MM.1S (cell line): ENCODE data around the gene CHRM4.

Experiments
- DNase-seq: peaks from one replicate; pipeline ENCODE4 v3.0.0-alpha.2; 2015
- H2AFZ ChIP-seq: fragments of 300-600 bp; sonication (generic); 2 replicates; pipeline ENCODE4 v1.6.0; 2016; ENCODE audit warnings: antibody characterized with exemption, low read length
- H3F3A ChIP-seq: fragments of 300-600 bp; sonication (generic); 2 replicates; pipeline ENCODE4 v1.6.1; 2016; ENCODE audit warnings: mild to moderate bottlenecking, antibody characterized with exemption, low read length, moderate library complexity, mixed read lengths; ENCODE audit not compliant: insufficient read depth
- H3K27ac ChIP-seq: fragments of 300-600 bp; sonication (generic); 2 replicates; pipeline ENCODE4 v1.5.1; 2016; ENCODE audit warnings: mild to moderate bottlenecking, low read length
- H3K27me3 ChIP-seq: fragments of 300-600 bp; sonication (generic); replicated peaks from 2 replicates; pipeline ENCODE4 v1.6.0; 2016; ENCODE audit warnings: low read length; ENCODE audit not compliant: insufficient read depth
- H3K36me3 ChIP-seq: fragments of 300-600 bp; sonication (generic); replicated peaks from 2 replicates; pipeline ENCODE4 v1.6.1; 2016; ENCODE audit warnings: mild to moderate bottlenecking, low read length, mixed read lengths; ENCODE audit not compliant: insufficient read depth
- H3K4me1 ChIP-seq: fragments of 300-600 bp; sonication (generic); 2 replicates; pipeline ENCODE4 v1.6.1; 2016; ENCODE audit warnings: low read length, mixed read lengths
- H3K4me2 ChIP-seq: fragments of 300-600 bp; sonication (generic); 2 replicates; pipeline ENCODE4 v1.6.0; 2016; ENCODE audit warnings: low read depth, low read length
- H3K4me3 ChIP-seq: fragments of 300-600 bp; sonication (generic); 2 replicates; pipeline ENCODE4 v1.5.1; 2016; ENCODE audit warnings: low read length, mixed read lengths
- H3K79me2 ChIP-seq: fragments of 300-600 bp; sonication (generic); 2 replicates; pipeline ENCODE4 v1.6.1; 2016; ENCODE audit warnings: mixed run types, low read length, mixed read lengths
- H3K9ac ChIP-seq: fragments of 300-600 bp; sonication (generic); 2 replicates; pipeline ENCODE4 v1.6.1; 2016; ENCODE audit warnings: low read length, mixed read lengths
- H3K9me2 ChIP-seq: fragments of 300-600 bp; sonication (generic); replicated peaks from 2 replicates; pipeline ENCODE4 v1.6.1; 2016; ENCODE audit warnings: mild to moderate bottlenecking, low read length, mixed read lengths; ENCODE audit not compliant: insufficient read depth
- H3K9me3 ChIP-seq: fragments of 300-600 bp; sonication (generic); replicated peaks from 2 replicates; pipeline ENCODE4 v1.6.1; 2016; ENCODE audit warnings: mild to moderate bottlenecking, low read length, mixed read lengths; ENCODE audit not compliant: insufficient read depth
- H4K20me1 ChIP-seq: fragments of 300-600 bp; sonication (generic); 2 replicates; pipeline ENCODE4 v1.6.1; 2016; ENCODE audit warnings: mild to moderate bottlenecking, low read length, moderate library complexity, mixed read lengths; ENCODE audit not compliant: insufficient read depth
- CTCF ChIP-seq: fragments of 300-600 bp; sonication (generic); IDR thresholded peaks from 2 replicates; pipeline ENCODE4 v1.5.1; 2016; ENCODE audit warnings: antibody characterized with exemption, low read length, mixed read lengths
- EZH2 ChIP-seq: fragments of 300-600 bp; sonication (generic); optimal IDR thresholded peaks from 2 replicates; pipeline ENCODE3; 2017; ENCODE audit warnings: low read depth, mild to moderate bottlenecking, antibody characterized with exemption, low read length, mixed read lengths
- EZH2phosphoT487 ChIP-seq: fragments of 300-600 bp; sonication (generic); IDR thresholded peaks from 2 replicates; pipeline ENCODE4 v1.6.1; 2018; ENCODE audit warnings: antibody characterized with exemption, low read length

CHRM4 gene

GRCh38 chr11:46347637-46348311, 43.8 kb downstream of the CHRM4 start:
- no peak for TF ChIP-seq CTCF
- no peak for TF ChIP-seq EZH2
- no peak for TF ChIP-seq EZH2phosphoT487
- Histone ChIP-seq H3K79me2 (peaks cover 45% of the 10 kb centered on the region), H3K27me3 (peaks cover 26% of the 10 kb centered on the region), H3K9ac (peak overlapping the region; percentile 78), H3K4me3 (peak overlapping the region; percentile 97), H2AFZ (peak overlapping the region; percentile 76), H3K36me3 (no peaks in the 10 kb centered on the region), H4K20me1 (no peaks in the 10 kb centered on the region), H3K9me3 (no peaks in the 10 kb centered on the region), H3K4me1 (peaks cover 13% of the 10 kb centered on the region), H3K27ac (no peak overlapping the region), H3F3A (no peaks in the 10 kb centered on the region), H3K4me2 (peak overlapping the region; percentile 98), H3K9me2 (no peaks in the 10 kb centered on the region)
- DNase-seq, result no peak

- Histone ChIP-seq H3K4me2 (peak within 1 kb of the TSS; percentile 98), H3K9ac (peak within 1 kb of the TSS; percentile 78), H4K20me1 (no peaks in the 10 kb centered on the region), H3K27ac (no peak within 1 kb of the TSS), H2AFZ (peak within 1 kb of the TSS; percentile 76), H3K9me3 (no peaks in the 10 kb centered on the region), H3K79me2 (peaks cover 38% of the 10 kb centered on the region), H3K4me1 (peaks cover 13% of the 10 kb centered on the region), H3K4me3 (peak within 1 kb of the TSS; percentile 97), H3K9me2 (no peaks in the 10 kb centered on the region), H3F3A (no peaks in the 10 kb centered on the region), H3K27me3 (peaks cover 33% of the 10 kb centered on the region), H3K36me3 (no peaks in the 10 kb centered on the region)
- TF ChIP-seq CTCF (peak; percentile 44), EZH2phosphoT487 (no peak), EZH2 (no peak)
- peak; percentile 90 for DNase-seq
Observed at GRCh38 chr11:46346886-46347636, 44.5 kb downstream of the CHRM4 start, which contains the start of gene DGKZ. TSS of gene DGKZ (plus strand) at chr11:46347463. CDS start at chr11:46347660, 197 bp downstream.

- no peaks in the 10 kb centered on the region for H3K9me3 ChIP-seq
- H3K79me2 ChIP-seq, result peaks cover 27% of the 10 kb centered on the region
- no peak overlapping the region for H3K4me3 ChIP-seq
- no peak overlapping the region for H2AFZ ChIP-seq
- H3K27me3 ChIP-seq, result peaks cover 42% of the 10 kb centered on the region
- no peak overlapping the region for H3K27ac ChIP-seq
- TF ChIP-seq EZH2 (no peak), EZH2phosphoT487 (no peak), CTCF (no peak)
- no peaks in the 10 kb centered on the region for H3F3A ChIP-seq
- no peaks in the 10 kb centered on the region for H4K20me1 ChIP-seq
- H3K4me2 ChIP-seq, result no peak overlapping the region
- no peaks in the 10 kb centered on the region for H3K36me3 ChIP-seq
- no peak overlapping the region for H3K9ac ChIP-seq
- no peak for DNase-seq
- peaks cover 13% of the 10 kb centered on the region for H3K4me1 ChIP-seq
- H3K9me2 ChIP-seq, result no peaks in the 10 kb centered on the region
Observed at GRCh38 chr11:46345881-46346484, 45.6 kb downstream of the CHRM4 start.
